COLO668 (cell line): Measurements from ENCODE around the gene HDGFL2.
"Not testable (repeated sequence)": the region's sequence is repeated elsewhere in the genome, so short reads cannot be mapped to it uniquely, and the experiment has no call there.

Experiments used
- DNase-seq: peaks from one replicate; lab custom pipeline; 2025; ENCODE audit not compliant: unreplicated experiment; lab: John Stamatoyannopoulos, UW

The HDGFL2 gene

DNA sequence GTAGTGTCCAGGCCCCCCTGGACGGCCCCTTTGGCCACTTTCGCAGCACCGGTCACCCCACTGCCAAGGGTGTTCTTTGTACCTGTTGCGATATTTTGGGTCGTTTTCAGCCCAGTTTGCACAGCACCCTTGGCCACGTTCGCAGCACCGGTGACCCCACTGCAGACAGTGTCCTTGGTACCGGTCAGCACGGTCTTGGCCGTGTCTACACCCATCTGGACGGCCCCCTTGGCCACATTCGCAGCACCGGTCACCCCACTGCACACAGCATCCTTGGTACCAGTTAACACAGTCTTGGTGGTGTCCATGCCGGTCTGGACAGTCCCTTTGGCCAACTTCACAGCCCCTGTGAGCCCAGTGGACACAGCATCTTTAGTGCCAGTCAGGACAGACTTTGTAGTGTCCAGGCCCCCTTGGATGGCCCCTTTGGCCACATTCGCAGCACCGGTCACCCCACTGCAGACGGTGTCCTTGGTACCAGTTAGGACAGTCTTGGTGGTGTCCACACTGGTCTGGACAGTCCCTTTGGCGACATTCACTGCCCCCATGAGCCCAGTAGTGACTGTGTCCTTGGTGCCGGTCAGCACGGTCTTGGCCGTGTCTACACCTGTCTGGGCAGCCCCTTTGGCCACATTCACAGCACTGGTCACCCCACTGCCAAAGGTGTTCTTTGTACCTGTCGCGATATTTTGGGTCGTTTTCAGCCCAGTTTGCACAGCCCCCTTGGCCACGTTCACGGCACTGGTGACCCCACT, 39.4 kb downstream of the HDGFL2 start:
- DNase-seq: no peak

DNA sequence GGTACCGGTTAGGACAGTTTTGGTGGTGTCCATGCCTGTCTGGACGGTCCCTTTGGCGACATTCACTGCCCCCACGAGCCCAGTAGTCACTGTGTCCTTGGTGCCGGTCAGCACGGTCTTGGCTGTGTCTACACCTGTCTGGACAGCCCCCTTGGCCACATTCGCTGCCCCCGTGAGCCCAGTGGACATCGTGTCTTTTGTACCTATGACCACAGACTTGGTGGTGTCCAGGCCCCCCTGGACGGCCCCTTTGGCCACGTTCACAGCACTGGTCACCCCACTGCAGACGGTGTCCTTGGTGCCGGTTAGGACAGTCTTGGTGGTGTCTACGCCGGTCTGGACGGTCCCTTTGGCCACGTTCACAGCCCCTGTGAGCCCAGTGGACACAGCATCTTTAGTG, 40.0 kb downstream of the HDGFL2 start:
- no peak for DNase-seq

DNA sequence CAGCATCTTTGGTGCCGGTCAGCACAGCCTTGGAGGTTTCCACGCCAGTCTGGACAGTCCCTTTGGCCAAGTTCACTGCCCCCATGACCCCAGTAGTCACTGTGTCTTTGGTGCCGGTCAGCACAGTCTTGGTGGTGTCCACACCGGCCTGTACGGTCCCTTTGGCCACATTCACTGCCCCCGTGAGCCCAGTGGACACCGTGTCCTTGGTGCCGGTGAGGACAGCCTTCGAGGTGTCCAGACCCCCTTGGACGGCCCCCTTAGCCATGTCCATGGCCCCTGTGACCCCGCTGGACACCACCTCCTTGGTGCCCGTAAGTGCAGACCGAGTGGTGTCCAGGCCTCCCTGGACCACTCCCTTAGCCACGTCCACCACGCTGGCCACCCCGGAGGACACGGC, 41.2 kb downstream of the HDGFL2 start:
- no peak for DNase-seq

DNA sequence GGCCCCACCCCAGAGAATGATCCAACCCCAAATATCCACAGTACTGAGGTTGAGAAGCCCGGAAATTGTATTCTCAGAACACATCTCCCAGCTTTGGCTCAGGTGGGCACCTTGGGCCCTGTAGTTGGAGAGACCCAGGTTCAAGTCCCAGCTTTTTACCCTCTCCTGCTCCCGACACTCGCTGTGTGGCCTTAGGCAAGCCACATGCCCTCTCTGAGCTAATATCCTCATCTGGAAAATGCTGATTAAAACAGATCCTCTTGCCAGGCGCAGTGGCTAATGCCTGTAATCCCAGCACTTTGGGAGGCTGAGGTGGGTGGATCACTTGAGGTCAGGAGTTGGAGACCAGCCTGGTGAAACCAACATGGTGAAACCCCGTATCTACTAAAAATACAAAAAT, 43.6 kb downstream of the HDGFL2 start:
- no peak for DNase-seq

DNA sequence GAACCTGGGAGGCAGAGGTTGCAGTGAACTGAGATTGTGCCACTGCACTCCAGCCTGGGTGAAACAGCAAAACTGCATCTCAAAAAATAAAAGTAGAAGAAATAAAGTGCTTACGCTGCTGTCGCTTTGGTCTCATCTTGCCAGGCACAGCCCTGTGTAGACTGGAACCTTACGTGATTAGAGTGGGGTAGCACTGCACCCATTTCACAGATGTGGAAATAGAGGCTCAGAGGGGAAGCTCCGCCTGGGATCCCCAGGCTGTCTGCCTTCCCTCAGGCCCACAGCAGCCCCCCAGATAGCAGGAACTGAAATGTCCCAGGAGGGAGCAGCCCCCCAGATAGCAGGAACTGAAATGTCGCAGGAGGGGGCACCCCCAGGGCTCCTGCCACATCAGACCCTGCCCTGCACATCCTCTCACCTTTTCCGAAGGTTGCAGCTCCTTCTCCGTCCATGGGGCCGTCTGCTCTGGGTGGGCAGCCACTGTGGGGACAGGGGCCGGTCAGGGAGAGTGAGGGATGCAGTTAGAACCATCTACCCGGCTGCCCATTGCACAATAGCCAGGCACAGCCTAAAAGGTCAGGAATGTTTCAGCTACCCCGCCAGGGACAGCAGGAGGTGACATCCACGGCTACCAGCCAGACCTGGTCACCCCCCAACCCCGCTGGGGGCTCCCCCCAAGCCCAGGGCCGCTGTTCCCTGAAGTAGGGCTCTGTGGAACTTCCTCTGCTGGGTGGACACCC, 44.3 kb downstream of the HDGFL2 start:
- DNase-seq: no peak

DNA sequence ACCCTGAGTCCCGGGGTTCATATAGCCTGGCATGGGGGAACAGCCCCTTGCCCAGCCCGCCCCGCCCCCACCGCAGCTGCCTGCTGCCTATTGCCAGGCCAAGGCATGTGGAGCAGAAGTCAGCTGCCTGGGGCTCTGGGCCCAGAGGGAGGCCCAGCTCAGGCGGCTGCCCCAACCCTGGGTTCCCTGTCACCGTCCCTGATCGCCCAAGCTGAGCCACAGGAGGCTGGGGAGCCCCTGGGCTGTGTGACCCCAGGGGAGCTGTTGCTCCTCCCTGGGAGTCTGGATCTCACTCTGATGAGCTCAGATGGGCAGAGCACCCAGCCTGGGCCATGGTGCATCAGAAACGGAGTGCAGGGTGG, 44.8 kb downstream of the HDGFL2 start:
- DNase-seq: no peak

DNA sequence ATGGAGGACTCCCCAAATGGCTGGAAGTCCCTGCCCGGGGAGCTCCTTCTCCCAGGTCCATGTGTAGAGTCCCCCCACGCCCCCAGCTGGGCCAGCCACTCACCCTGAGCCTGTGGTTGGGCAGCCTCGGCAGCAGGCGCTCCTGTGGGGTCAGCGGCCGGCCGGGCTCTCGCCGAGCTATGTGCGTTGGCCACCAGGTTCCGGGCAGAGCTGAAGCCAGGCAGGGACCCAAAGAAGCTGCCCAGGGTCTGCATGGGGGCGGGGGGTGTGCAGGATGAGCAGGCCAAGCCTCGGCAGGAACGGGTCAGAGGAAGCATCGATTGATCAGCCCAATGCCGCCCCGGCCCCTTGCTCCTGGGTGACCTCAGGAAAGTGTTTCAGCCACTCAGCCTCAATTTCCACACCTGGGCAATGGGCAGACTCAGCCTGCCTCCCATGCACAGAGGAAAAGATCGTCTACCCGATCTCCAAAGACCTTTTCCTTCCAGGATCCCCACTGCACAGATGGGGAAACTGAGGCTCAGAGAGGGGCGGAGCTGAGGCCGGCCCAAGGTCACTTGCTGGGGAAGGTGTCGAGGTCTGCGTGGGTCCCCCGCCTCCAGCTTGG, 45.5 kb downstream of the HDGFL2 start:
- DNase-seq: no peak

DNA sequence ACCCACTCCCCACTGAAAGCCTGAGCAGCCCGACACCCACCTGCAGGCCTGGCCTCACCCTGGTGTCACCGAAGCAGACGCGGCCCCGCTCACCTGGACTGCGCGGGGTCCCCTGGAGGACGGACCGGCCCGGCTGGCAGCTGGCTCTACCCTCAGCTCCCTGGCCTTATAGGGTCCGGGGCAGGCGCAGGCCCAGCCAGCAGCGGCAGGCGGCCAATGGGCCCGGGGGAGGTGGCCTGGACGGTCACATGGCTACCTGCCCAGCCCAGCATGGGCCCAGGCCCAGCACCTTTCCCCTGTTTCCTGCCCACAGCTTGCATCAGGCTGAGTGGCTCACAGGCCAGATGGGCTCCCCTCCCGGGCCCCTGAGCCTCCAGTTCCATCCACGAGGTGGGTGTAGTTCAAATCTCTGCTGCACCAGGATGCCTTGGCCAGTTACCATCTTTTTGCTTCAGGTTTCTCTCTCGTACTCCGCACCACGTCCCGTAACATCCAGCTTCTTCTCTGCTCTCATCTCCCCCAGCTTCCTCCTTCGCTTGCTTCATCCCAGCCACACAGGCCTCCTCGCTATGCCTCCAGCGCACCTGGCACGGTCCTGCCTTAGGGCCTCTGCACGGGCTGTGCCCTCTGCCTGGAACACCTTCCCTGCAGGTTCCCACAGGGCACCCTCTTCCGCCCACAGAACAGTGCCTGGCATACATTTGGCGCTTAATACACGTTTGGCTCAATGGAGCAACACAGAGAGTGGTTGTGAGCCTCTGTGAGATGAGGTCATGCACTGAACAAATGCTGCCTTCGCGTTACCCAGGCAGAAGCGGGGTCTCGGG, 46.5 kb downstream of the HDGFL2 start, which contains the start of gene PLIN4:
PLIN4 (minus strand) TSS at position 142 of the 827 bp plus-strand sequence. CDS start 214 bp downstream, outside the sequence.
- DNase-seq: no peak

DNA sequence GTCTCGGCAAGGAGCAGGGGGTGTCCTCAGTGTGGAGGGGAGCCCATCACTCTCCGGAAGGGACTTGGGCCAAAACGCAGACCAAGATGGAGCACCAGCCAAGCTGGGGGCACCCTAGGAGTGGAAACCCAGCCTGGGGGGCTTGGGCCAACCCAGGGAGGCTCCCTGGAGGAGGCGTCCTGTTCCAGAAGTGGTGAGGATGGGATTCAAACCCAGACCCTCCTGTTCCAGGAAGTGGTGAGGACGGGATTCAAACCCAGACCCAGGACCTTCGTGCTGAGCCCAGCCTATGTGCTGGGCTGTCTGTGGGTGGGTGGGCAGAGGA, 47.0 kb downstream of the HDGFL2 start:
- no peak for DNase-seq

DNA sequence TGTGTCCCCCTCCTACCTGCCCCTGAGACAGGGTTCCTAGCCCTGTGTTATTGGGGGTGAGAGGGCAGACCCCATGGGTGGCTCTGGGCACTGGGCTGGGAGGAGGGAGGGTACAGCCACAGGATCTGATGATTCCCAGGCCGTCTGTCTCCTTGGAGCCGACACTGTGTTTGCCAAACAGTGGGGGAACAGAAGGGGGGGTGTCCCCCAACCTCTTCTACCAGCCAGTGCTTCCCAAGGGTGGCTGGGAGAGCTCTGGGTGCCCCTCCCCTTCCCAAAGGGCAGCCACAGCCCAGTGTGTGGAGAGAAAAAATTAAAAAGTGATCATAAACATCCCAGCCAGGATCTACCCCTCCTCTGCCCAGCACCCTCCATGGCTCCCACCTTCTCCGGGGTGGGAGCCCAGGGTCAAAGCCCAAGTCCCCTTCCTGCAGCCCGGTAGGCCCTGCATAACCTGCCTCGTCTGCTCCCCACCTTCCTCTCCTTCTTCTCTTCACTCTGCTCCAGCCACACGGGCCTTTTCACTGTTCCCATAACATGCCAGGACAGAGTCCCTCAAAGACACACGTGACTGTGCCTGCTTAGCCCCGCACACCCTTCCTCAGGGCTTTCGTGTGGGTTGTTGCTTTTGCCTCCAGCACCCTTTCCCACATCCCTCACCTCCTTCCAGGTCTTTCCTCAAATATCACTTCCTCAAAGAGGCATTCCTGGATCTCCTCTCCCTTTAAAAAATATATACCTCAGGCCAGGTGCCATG, 47.6 kb downstream of the HDGFL2 start:
- DNase-seq: no peak

DNA sequence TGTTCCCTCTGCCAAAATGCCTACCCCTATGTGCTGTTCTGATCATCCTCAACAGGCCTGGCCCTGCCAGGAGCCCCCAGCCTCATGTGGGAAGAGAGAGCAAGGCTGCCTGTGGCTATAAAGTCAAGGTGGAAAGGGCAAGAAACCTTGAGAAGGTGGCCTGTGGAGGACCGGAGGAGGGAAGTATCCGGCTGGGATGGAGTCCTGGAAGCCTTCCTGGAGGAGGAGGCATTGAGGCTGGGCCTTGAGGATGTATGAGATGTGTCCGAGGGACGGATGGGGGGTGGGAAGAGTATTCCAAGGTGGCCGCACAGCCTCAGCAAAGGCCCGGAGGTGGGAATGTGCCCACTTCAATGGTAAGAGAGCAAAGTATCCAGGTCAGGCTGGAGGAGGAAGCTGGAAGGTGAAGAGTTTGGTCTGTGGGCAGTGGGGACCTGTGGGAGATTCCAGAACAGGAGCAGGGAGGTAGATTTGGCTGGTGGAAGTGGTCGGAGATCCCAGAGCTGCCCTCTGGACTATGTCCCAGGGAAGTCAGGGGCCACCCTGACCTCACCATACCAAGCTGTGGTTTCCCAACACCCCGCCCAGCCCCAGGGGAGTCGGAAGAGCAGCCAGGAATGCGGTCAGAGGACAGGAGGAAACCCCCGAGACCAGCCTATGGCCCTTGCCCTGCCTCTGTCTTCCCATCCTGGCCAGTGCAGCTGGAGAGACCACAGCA, 49.2 kb downstream of the HDGFL2 start:
- DNase-seq: no peak

DNA sequence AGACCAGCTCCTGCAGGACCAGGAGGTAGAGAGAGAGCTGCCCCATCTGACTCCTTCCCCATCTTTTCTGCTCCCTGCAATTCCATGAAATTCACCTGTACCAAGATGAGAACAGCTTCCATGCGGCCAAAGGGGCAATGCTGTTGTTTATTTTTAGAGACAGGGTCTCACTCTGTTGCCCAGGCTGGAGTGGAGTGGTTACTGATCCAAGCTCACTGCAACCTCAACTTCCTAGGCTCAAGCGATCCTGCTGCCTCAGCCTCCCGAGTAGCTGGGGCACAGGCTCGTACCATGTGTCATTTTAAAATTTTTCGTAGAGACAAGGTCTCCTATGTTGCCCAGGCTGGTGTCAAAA, 49.8 kb downstream of the HDGFL2 start:
- no peak for DNase-seq

DNA sequence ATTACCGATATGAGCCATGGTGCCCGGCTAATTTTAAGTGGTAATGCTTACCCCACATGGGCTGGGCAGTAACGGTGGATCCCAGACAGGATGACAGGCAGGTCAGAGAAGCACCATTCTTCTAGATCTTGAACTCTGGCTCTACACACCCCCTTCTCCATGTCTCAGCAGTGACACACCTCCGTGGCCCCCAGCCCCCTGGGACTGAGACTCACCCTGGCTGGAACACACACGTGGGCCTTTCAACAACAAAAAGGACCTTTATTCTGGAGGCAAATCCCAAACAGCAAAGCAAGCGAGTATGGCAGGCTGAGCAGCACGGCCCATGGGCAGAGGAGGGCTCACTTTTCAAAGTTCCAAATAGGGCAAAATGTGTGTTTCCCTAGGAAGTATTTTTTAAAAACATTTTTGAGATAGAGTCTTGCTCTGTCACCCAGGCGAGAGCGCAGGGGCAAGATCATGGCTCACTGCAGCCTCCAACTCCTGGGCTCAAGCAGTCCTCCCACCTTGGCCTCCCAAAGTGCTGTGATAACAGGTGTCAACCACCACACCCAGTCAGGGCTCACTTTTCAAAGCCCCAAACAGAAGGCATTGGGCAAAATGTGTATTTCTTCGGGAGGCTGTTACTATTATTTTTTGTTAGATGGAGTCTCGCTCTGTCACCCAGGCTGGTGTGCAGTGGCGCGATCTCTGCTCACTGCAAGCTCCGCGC, 50.4 kb downstream of the HDGFL2 start:
- DNase-seq: no peak

DNA sequence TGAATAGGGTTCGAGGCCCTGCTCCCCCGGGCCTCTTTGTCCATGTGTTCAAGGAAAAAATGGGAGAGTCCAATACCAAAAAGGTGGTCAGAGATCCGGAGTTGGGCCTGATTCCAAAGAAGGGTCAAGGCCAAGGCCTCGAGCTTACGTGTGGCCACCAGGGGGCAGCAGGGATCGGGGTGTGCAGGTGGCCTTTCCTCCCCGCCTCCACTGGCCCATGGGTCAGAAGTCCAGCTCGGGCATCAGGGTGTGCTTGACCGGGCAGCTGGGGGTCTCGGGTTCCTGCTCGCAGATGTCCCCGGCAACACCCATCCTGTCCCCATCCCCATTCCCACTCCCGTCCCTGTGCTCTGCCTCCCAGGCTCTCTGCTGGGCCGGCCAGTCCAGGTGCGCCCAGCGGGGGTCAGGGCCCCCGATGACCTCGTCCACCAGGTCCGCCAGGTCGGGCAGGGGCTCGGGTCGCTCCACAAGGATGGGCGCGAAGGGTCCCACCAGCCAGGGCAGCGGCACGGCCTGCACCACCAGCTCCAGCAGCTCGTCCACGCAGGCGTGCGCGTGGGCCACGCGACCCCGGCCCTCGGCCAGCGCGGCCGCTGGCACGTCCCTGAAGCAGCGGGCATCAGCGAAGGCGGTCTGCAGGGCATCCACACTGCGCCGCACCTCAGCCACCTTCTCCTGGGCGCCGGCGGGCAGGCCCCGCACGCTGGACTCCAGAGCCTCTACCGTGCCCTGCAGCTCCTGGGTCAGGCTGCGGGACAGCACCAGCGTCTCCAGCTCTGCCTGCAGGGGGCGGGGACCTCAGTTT, 51.4 kb downstream of the HDGFL2 start:
- DNase-seq: peak; percentile 37

DNA sequence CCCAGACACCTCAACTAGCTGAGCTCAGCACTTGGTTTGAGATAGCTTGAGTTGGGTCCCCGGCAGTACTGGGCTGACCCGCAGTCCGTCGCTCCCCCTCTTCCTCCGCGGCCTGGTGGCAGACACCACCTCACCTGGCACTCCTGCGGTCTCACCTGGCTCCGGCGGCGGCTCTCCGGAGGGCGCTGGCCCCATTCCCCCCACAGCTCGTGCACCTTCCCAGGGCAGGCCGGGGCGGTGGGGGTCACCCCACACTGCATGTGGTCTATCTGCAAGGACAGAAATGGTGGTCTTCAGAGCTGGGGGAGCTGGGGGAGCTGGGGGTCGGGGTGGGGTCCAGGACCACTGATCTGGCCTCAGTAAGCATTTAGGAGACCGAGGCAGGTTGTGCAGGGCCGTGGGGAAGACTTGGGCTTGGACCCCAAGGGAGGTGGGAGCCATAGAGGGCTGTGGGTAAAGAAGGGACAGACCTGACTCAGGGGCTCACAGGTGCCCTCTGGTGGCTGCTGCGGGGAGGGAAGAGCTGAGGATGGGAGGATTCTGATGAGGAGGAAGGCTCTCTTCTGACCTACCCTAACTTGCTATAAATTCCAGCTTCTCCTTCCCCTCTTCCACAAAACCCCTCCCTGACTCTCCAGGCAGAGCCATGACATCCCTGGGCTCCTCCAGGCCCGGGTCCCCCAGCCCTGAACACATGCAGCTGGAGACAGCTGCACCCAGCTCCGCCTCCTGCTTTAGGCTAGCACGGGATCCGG, 52.9 kb downstream of the HDGFL2 start:
- peak; percentile 50 for DNase-seq

DNA sequence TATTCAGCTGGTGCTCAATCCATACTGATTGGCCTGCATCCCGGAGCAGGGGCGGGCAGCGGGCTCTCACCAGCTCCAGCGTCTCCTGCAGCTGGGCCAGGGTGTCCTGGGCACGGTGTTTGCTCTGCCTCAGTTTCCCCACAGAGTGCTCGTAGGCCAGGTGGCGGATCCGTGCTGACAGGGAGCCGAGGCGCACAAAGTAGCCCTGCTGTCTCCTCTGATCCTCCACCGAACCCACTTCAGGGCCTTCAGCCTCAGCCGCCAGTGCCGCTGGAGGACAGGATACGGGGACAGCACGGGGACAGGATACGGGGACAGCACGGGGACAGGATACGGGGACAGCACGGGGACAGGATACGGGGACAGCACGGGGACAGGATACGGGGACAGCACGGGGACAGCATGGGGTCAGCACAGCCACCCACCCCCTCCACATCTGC, 53.5 kb downstream of the HDGFL2 start:
- no peak for DNase-seq

DNA sequence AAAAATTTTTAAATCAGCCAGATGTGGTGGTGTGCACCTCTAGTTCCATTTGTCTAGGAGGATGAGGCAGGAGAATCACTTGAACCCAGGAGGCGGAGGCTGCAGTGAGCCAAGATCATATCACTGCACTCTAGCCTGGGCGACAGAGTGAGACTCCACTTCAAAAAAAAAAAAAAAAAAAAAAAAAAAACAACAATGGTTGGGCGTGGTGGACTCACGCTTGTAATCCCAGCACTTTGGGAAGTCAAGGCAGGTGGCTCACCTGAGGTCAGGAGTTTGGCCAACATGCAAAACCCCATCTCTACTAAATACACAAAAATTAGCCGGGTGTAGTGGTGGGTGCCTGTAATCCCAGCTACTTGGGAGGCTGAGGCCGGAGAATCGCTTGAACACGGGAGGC, 55.3 kb downstream of the HDGFL2 start:
- not testable (repeated sequence) for DNase-seq

DNA sequence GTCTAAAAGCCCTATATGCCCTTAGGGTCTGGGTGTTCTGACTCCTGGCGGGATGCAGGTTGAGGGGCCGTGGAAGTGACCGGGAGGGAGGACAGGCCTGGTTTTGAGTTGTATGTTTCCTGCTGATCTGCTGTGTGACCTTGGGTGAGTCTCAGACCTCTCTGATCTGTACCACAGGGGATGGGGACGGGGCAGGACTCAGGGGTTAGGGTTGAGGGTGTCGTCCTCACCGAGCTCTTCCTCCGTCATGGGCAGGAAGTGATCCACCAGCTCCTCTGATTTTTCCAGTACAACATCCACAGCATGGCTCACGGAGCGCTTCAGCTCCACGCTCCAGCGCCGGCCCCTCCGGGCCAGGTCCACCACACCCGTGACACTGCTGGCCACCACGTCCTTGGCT, 56.7 kb downstream of the HDGFL2 start:
- no peak for DNase-seq
